Endothelial cell of umbilical vein (primary cell): ENCODE measurements around the gene POLR2C. TPM values are rescaled to one million over a fixed set of nuclear protein-coding genes. Genes with fewer than 3 reads are reported as not detected.

Experiments used
- BruUV-seq: library from RNA; stranded (reverse); fragments of 400-500 nt; replicated peaks from 2 replicates; lab custom pipeline; 2021; lab: Mats Ljungman, UMichigan
- CTCF ChIA-PET: fragments of 300-600, 350-600 bp; sonication (Branson Sonifier 250); formaldehyde crosslinking; loops from one replicate; lab custom pipeline; 2021; ENCODE audit warnings: antibody characterized with exemption, inconsistent platforms; lab: Charles Lee
- POLR2A ChIA-PET: fragments of 300-600, 350-600 bp; sonication (Branson Sonifier 250); formaldehyde crosslinking; loops from one replicate; lab custom pipeline; 2021; ENCODE audit warnings: antibody characterized with exemption, inconsistent platforms; lab: Charles Lee
- DNase-seq: peaks from one replicate; pipeline ENCODE4 v3.0.0-alpha.2; 2011; ENCODE audit warnings: low read depth, low spot score
- FAIRE-seq: peaks from 2 replicates; lab custom pipeline; 2011; peaks lifted over from hg19 to GRCh38; lab: Jason Lieb, UNC
- H2AFZ ChIP-seq: 2 replicates; pipeline ENCODE4 v1.6.0; 2012; ENCODE audit warnings: low read depth, low read length, control low read depth, inconsistent platforms
- H3K27ac ChIP-seq: 2 replicates; pipeline ENCODE4 v1.5.1; 2011; ENCODE audit warnings: low read depth, mild to moderate bottlenecking, control low read depth, low read length, moderate library complexity; ENCODE audit not compliant: insufficient read depth
- H3K27me3 ChIP-seq, 2 experiments: 2 replicates each; pipeline versions ENCODE4 v1.6.0 to v1.6.1; 2011; ENCODE audit warnings: low read length in 2 of 2, mixed read lengths in 1 of 2; ENCODE audit not compliant: control insufficient read depth in 2 of 2, insufficient read depth in 2 of 2
- H3K36me3 ChIP-seq, 2 experiments: 2 replicates in 1 of 2; 3 replicates in 1 of 2; pipeline ENCODE4 v1.5.1; 2011; ENCODE audit warnings: low read length in 2 of 2, mild to moderate bottlenecking in 1 of 2, moderate library complexity in 1 of 2; ENCODE audit not compliant: control insufficient read depth in 2 of 2, insufficient read depth in 2 of 2; ENCODE audit errors: extremely low read depth in 1 of 2
- H3K4me1 ChIP-seq: 3 replicates; pipeline ENCODE4 v1.5.1; 2011; ENCODE audit warnings: mild to moderate bottlenecking, low read length; ENCODE audit not compliant: control insufficient read depth, insufficient read depth; ENCODE audit errors: extremely low read depth
- H3K4me2 ChIP-seq: 2 replicates; pipeline ENCODE4 v1.6.1; 2011; ENCODE audit warnings: low read length, control low read depth, mixed read lengths; ENCODE audit not compliant: insufficient read depth
- H3K4me3 ChIP-seq, 3 experiments: fragments of 200-600 bp in 1 of 3; sonication (generic), shearing (Covaris generic) in 1 of 3; replicated peaks in 1 of 3; 2 replicates each; pipeline ENCODE4 v1.5.1; 2011 to 2016; ENCODE audit warnings: control low read depth in 3 of 3, low read length in 3 of 3, mild to moderate bottlenecking in 2 of 3, inconsistent platforms in 1 of 3, low read depth in 1 of 3, moderate library complexity in 1 of 3; ENCODE audit not compliant: insufficient read depth in 1 of 3
- H3K79me2 ChIP-seq: 2 replicates; pipeline ENCODE4 v1.6.0; 2012; ENCODE audit warnings: low read length, inconsistent platforms; ENCODE audit not compliant: control insufficient read depth, insufficient read depth
- H3K9ac ChIP-seq: replicated peaks from 2 replicates; pipeline ENCODE3; 2011; ENCODE audit warnings: low read length, control low read depth; ENCODE audit not compliant: insufficient read depth; ENCODE audit errors: extremely low read depth
- H3K9me1 ChIP-seq: replicated peaks from 3 replicates; pipeline ENCODE4 v1.6.0; 2011; ENCODE audit warnings: mild to moderate bottlenecking, low read length; ENCODE audit not compliant: control insufficient read depth, insufficient read depth; ENCODE audit errors: extremely low read depth
- H3K9me3 ChIP-seq: replicated peaks from 2 replicates; pipeline ENCODE4 v1.5.1; 2012; ENCODE audit warnings: low read length, inconsistent platforms; ENCODE audit not compliant: control insufficient read depth, insufficient read depth
- H4K20me1 ChIP-seq: replicated peaks from 2 replicates; pipeline ENCODE3; 2011; ENCODE audit warnings: mild to moderate bottlenecking, low read length; ENCODE audit not compliant: control insufficient read depth, insufficient read depth; ENCODE audit errors: extremely low read depth
- CTCF ChIP-seq, 2 donors: IDR thresholded peaks; 1 replicate in 1 of 2; 2 replicates in 1 of 2; pipeline ENCODE4 v1.5.1; 2011; ENCODE audit warnings: low read length in 2 of 2, mild to moderate bottlenecking in 2 of 2, moderate library complexity in 2 of 2, control low read depth in 1 of 2, inconsistent platforms in 1 of 2, low read depth in 1 of 2; ENCODE audit not compliant: insufficient read depth in 1 of 2; ENCODE audit errors: extremely low read depth in 1 of 2
- EZH2 ChIP-seq: IDR thresholded peaks from 2 replicates; pipeline ENCODE4 v1.6.1; 2012; ENCODE audit warnings: borderline replicate concordance, low read depth, mild to moderate bottlenecking, moderate library complexity, low read length, inconsistent platforms; ENCODE audit not compliant: severe bottlenecking
- FOS ChIP-seq: IDR thresholded peaks from 2 replicates; pipeline ENCODE4 v1.6.1; 2011; ENCODE audit warnings: mild to moderate bottlenecking, low read length, moderate library complexity, borderline replicate concordance; ENCODE audit not compliant: insufficient read depth
- GATA2 ChIP-seq: IDR thresholded peaks from 2 replicates; pipeline ENCODE4 v1.7.0; 2011; ENCODE audit warnings: low read depth, mild to moderate bottlenecking, moderate library complexity, mixed read lengths, low read length; ENCODE audit not compliant: insufficient read length, insufficient read depth
- JUN ChIP-seq: IDR thresholded peaks from 2 replicates; pipeline ENCODE4 v1.6.1; 2011; ENCODE audit warnings: borderline replicate concordance, low read depth; ENCODE audit not compliant: insufficient read length, insufficient read depth
- MAX ChIP-seq: IDR thresholded peaks from 2 replicates; pipeline ENCODE4 v1.6.1; 2011; ENCODE audit not compliant: insufficient read depth, insufficient read length
- MYC ChIP-seq: IDR thresholded peaks from one replicate; pipeline ENCODE4 v1.6.1; 2011; ENCODE audit warnings: mild to moderate bottlenecking, low read depth, low read length
- POLR2A ChIP-seq: IDR thresholded peaks from 2 replicates; pipeline ENCODE4 v1.6.1; 2012; ENCODE audit warnings: low read depth, mild to moderate bottlenecking, control low read depth, low read length
- POLR2AphosphoS5 ChIP-seq: IDR thresholded peaks from 2 replicates; pipeline ENCODE4 v1.6.1; 2012; ENCODE audit warnings: low read depth, mild to moderate bottlenecking, control low read depth, low read length, moderate library complexity; ENCODE audit not compliant: insufficient read depth
- dilution Hi-C: fragments of 300-500 bp; cut with MboI; formaldehyde crosslinking; loops from one replicate; pipeline ENCODE4 v1.15.0; 2019; ENCODE audit warnings: low sequenced_read_pairs; ENCODE audit not compliant: extremely low pct_ligation_motif_present
- intact Hi-C: fragments of 100-400 bp; cut with micrococcal nuclease; formaldehyde crosslinking; loops from one replicate; pipeline ENCODE4 v1.10.0; 2022
- polyA plus RNA-seq, 4 experiments: library from polyadenylated mRNA; depleted of rRNA in 3 of 4; stranded (reverse) in 3 of 4; unstranded in 1 of 4; fragments of >200 nt; gene quantifications; 2 replicates each; pipeline versions ENCODE4 v1.2.1 to v1.2.3, GENCODE V29; 2011 to 2012; ENCODE audit warnings: missing spikeins in 1 of 4
- total RNA-seq: library from RNA; stranded (reverse); gene quantifications from 2 replicates; pipeline ENCODE4 v1.2.3, GENCODE V29; 2021

POLR2C gene
- total and polyA plus RNA-seq, 2 donors (not counting 3 experiments of a cell fraction or from before 2014, with no cell fraction given), result 65.2 to 129 TPM

- intact Hi-C loops (no loop called here), dilution Hi-C loops (no loop called here)
- POLR2A ChIA-PET, result no interaction called here
- H3K4me3 ChIP-seq, result no peak overlapping the region
- no peaks in the 10 kb centered on the region for H3K9me3 ChIP-seq
- H3K9me1 ChIP-seq, result no peaks in the 10 kb centered on the region
- no peak for DNase-seq
- no peak for FAIRE-seq
- no peaks in the 10 kb centered on the region for H4K20me1 ChIP-seq
- peaks cover 12% of the 10 kb centered on the region for H3K4me1 ChIP-seq
- H3K79me2 ChIP-seq, result peaks cover 71% of the 10 kb centered on the region
- CTCF ChIA-PET, result interaction anchor here (1.3 kb wide), 1 partner anchor 17 kb away, joined by 4 read pairs; the partner anchor contains the start of gene POLR2C
- H3K27me3 ChIP-seq, result no peaks in the 10 kb centered on the region
- H2AFZ ChIP-seq, result no peak overlapping the region
- no peak overlapping the region for H3K4me2 ChIP-seq
- H3K36me3 ChIP-seq, result no peaks in the 10 kb centered on the region
- H3K9ac ChIP-seq, result no peak overlapping the region
- BruUV-seq, result TSS peak; percentile 0
- H3K27ac ChIP-seq, result no peak overlapping the region
- no peak for TF ChIP-seq FOS
- TF ChIP-seq GATA2, result no peak
- no peak for TF ChIP-seq POLR2A
- TF ChIP-seq JUN, result no peak
- no peak for TF ChIP-seq CTCF (IDR thresholded peaks at IDR 0.05; ENCODE audit: extremely low read depth in 1 of 2, insufficient read depth in 1 of 2, low read depth in 1 of 2, low read length in 2 of 2)
- no peak for TF ChIP-seq MAX
- TF ChIP-seq MYC, result no peak
- TF ChIP-seq EZH2, result no peak
- TF ChIP-seq POLR2AphosphoS5, result no peak
Measured at GRCh38 chr16:57444711-57445110, 17.8 kb upstream of the POLR2C start.
